NCI-H2227 (cell line): ENCODE data around the gene APOL3.
"Not testable (repeated sequence)": the region's sequence is repeated elsewhere in the genome, so short reads cannot be mapped to it uniquely, and the experiment has no call there.

Experiments
- DNase-seq: peaks from one replicate; lab custom pipeline; 2025; ENCODE audit not compliant: unreplicated experiment; lab: John Stamatoyannopoulos, UW

The APOL3 gene

GRCh38 chr22:36162127-36163034 is 1.8 kb upstream of the APOL3 start:
- DNase-seq: no peak

GRCh38 chr22:36161793-36162126 is 1.2 kb upstream of the APOL3 start:
- not testable (repeated sequence) for DNase-seq

- peak; percentile 32 for DNase-seq
Measured at GRCh38 chr22:36156515-36157419, 3.8 kb downstream of the APOL3 start.

GRCh38 chr22:36156119-36156514 is 4.4 kb downstream of the APOL3 start:
- no peak for DNase-seq

GRCh38 chr22:36155702-36156101 is 4.9 kb downstream of the APOL3 start:
- no peak for DNase-seq

- DNase-seq: no peak
Measured at GRCh38 chr22:36154423-36154945, 6.1 kb downstream of the APOL3 start.

GRCh38 chr22:36153501-36154422 is 6.8 kb downstream of the APOL3 start:
- no peak for DNase-seq

- not testable (repeated sequence) for DNase-seq
Measured at GRCh38 chr22:36152821-36153220, 7.7 kb downstream of the APOL3 start.

GRCh38 chr22:36152088-36152487 is 8.5 kb downstream of the APOL3 start:
- DNase-seq: no peak

- DNase-seq: no peak
Measured at GRCh38 chr22:36151006-36151595, 9.5 kb downstream of the APOL3 start.

GRCh38 chr22:36149441-36149840 is 11.1 kb downstream of the APOL3 start:
- no peak for DNase-seq

- no peak for DNase-seq
Measured at GRCh38 chr22:36148411-36148810, 12.1 kb downstream of the APOL3 start.

GRCh38 chr22:36147196-36147791 is 13.3 kb downstream of the APOL3 start:
- DNase-seq: peak; percentile 23

GRCh38 chr22:36145881-36146280 is 14.7 kb downstream of the APOL3 start:
- DNase-seq: peak; percentile 45

GRCh38 chr22:36144886-36145541 is 15.5 kb downstream of the APOL3 start:
- DNase-seq: peak; percentile 54

- no peak for DNase-seq
Measured at GRCh38 chr22:36143956-36144355, 16.6 kb downstream of the APOL3 start.

GRCh38 chr22:36143066-36143815 is 17.3 kb downstream of the APOL3 start:
- DNase-seq: no peak

- DNase-seq: no peak
Measured at GRCh38 chr22:36141481-36141880, 19.1 kb downstream of the APOL3 start.

- DNase-seq: not testable (repeated sequence)
Measured at GRCh38 chr22:36138709-36139108, 21.8 kb downstream of the APOL3 start.
